Gastrocnemius medialis (tissue), 4 donors: ENCODE data around the gene GAS7.

Experiments
- CTCF ChIP-seq, 5 experiments: fragments of 450-650 bp in 3 of 5; fragments of 200-600 bp in 2 of 5; sonication (generic) in 2 of 5; IDR thresholded peaks in 4 of 5; conservative IDR thresholded peaks in 1 of 5; 1 replicate in 4 of 5; 2 replicates in 1 of 5; pipeline ENCODE4 v1.5.1; 2016 to 2019; ENCODE audit warnings: antibody characterized with exemption in 5 of 5, mild to moderate bottlenecking in 3 of 5, moderate library complexity in 3 of 5
- POLR2A ChIP-seq, 2 donors: fragments of 450-650 bp; IDR thresholded peaks; one replicate each; pipeline ENCODE4 v1.6.1; 2017; ENCODE audit warnings: antibody characterized with exemption in 2 of 2, mild to moderate bottlenecking in 2 of 2, moderate library complexity in 2 of 2

- no peak for TF ChIP-seq CTCF (IDR thresholded peaks at IDR 0.05 in 4 of 5, conservative IDR thresholded peaks at IDR 0.05 in 1 of 5)
- TF ChIP-seq POLR2A (IDR thresholded peaks at IDR 0.05), result no peak
Measured at GRCh38 chr17:9976283-9977179, 221.9 kb downstream of the GAS7 start.
